Measurements from ENCODE around the gene ZNF804A.

DNA sequence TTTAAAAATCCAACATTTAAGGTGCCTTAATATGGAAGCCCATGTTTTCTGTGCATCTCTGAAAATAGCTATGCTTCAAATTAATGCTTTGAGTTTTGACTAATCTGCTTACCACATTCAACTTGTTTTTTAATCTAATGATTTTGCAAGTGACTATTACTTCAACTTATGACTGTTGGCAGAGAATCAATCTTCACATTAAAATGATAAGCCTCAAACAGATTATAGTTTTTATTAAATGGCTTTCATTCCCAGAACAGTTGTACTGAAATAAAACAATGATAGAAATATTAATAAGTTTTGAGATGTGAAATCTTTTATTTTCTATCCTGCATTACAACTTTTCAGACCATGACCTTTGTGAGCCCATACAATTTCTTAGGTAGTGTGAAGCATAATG lies 347.5 kb downstream of the ZNF804A start:
- TF ChIP-seq SP1 (IDR thresholded peaks at IDR 0.05; ENCODE audit: low read depth, low read length) (no peak), CREB1 (IDR thresholded peaks at IDR 0.05) (no peak), BRCA1 (IDR thresholded peaks at IDR 0.05; ENCODE audit: low read depth, low read length) (no peak), EZH2 (IDR thresholded peaks at IDR 0.05; ENCODE audit: low read depth, low read length, severe bottlenecking) (no peak), RXRA (IDR thresholded peaks at IDR 0.05; ENCODE audit: insufficient read depth, low read depth, low read length) (no peak), POLR2A (IDR thresholded peaks at IDR 0.05; ENCODE audit: control extremely low read depth in 1 of 2, low read depth in 2 of 2, low read length in 2 of 2) (no peak), HDAC6 (IDR thresholded peaks at IDR 0.05; ENCODE audit: low read depth, low read length) (no peak), NANOG (IDR thresholded peaks at IDR 0.05; ENCODE audit: insufficient read depth, low read depth, low read length, poor library complexity, severe bottlenecking) (no peak)
- TF ChIP-seq, protein P1, sequence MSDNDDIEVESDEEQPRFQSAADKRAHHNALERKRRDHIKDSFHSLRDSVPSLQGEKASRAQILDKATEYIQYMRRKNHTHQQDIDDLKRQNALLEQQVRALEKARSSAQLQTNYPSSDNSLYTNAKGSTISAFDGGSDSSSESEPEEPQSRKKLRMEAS (IDR thresholded peaks at IDR 0.05) = no peak
- TF ChIP-seq, protein P2, sequence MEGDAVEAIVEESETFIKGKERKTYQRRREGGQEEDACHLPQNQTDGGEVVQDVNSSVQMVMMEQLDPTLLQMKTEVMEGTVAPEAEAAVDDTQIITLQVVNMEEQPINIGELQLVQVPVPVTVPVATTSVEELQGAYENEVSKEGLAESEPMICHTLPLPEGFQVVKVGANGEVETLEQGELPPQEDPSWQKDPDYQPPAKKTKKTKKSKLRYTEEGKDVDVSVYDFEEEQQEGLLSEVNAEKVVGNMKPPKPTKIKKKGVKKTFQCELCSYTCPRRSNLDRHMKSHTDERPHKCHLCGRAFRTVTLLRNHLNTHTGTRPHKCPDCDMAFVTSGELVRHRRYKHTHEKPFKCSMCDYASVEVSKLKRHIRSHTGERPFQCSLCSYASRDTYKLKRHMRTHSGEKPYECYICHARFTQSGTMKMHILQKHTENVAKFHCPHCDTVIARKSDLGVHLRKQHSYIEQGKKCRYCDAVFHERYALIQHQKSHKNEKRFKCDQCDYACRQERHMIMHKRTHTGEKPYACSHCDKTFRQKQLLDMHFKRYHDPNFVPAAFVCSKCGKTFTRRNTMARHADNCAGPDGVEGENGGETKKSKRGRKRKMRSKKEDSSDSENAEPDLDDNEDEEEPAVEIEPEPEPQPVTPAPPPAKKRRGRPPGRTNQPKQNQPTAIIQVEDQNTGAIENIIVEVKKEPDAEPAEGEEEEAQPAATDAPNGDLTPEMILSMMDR (IDR thresholded peaks at IDR 0.05; ENCODE audit: control extremely low read depth in 1 of 3, insufficient read depth in 1 of 3, low read depth in 1 of 3, low read length in 3 of 3) = no peak

Data from H1 (cell line).